GM19438 (cell line): ENCODE measurements around the gene ARL17B.
"Not testable (repeated sequence)": the region's sequence is repeated elsewhere in the genome, so short reads cannot be mapped to it uniquely, and the experiment has no call there.

Experiments used
- ATAC-seq: cut with Tn5 transposase; IDR thresholded peaks from one replicate; pipeline ENCODE4 v1.9.1; 2021; ENCODE audit warnings: low read depth; ENCODE audit not compliant: unreplicated experiment

Gene ARL17B

GRCh38 chr17:46290906-46291546 lies 70.5 kb downstream of the ARL17B start:
- ATAC-seq: peak; percentile 90

DNA sequence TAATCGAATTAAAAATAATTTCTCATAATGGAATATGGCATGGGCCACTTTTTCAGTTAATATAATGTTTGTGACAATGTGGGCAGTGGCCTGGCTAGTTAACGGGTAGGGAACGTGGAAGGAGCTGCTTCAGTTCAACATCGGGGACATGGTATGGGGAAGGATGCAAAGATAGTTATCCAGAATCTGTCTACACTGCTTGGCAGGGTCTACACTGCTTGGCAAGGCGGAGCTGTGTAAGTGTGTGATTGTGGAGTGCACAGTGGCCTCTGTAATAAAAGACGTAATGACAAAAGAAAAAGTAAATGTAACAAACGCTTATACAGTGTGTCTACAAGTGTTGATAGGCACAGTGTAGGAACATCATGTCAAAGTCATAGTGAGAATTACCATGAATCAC lies 74.0 kb downstream of the ARL17B start:
- not testable (repeated sequence) for ATAC-seq

GRCh38 chr17:46286764-46287221 lies 74.8 kb downstream of the ARL17B start:
- ATAC-seq: not testable (repeated sequence)

GRCh38 chr17:46285500-46285899 lies 76.1 kb downstream of the ARL17B start:
- not testable (repeated sequence) for ATAC-seq

- not testable (repeated sequence) for ATAC-seq
Observed at GRCh38 chr17:46284467-46284866, 77.1 kb downstream of the ARL17B start.

- ATAC-seq: not testable (repeated sequence)
Observed at GRCh38 chr17:46282635-46283034, 78.9 kb downstream of the ARL17B start.

GRCh38 chr17:46281336-46281735 lies 80.2 kb downstream of the ARL17B start:
- not testable (repeated sequence) for ATAC-seq

DNA sequence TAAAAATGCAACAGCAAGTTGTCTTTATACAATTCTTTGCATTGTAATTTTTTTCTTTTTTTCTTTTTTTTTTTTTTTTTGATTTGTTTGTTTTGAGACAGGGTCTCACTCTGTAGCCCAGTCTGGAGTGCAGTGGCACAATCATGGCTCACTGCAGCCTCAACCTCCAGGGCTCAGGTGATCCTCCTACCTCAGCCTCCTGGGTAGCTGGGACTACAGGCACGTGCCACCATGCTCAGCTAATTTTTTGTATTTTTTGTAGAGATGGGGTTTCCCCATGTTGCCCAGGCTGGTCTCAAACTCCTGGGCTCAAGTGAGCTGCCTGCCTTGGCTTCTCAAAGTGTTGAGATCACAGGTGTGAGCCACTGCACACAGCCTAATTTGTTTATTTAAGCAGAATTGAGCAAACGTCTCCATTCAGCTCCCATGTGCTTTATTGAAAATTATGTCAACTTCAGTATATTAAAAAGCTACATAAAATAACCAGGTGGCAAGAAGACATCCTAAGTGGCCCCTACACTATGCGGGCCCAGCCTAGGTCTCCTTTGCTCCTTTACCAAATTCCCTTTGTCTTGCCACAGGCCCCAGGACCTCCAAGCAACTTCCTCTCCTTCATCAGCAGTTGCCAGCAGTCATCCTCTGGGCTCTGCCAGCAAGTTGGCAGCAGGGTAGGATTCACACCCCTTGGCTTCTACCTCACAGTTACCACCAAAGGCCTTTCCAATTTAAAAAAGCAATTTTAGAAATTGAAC lies 84.7 kb downstream of the ARL17B start:
- ATAC-seq: not testable (repeated sequence)

GRCh38 chr17:46274238-46274637 lies 87.3 kb downstream of the ARL17B start:
- no peak for ATAC-seq

GRCh38 chr17:46273541-46274236 lies 87.9 kb downstream of the ARL17B start:
- ATAC-seq: no peak

- no peak for ATAC-seq
Observed at GRCh38 chr17:46270032-46270431, 91.5 kb downstream of the ARL17B start.

- ATAC-seq: peak; percentile 54
Observed at GRCh38 chr17:46266656-46267544, 94.7 kb downstream of the ARL17B start.

DNA sequence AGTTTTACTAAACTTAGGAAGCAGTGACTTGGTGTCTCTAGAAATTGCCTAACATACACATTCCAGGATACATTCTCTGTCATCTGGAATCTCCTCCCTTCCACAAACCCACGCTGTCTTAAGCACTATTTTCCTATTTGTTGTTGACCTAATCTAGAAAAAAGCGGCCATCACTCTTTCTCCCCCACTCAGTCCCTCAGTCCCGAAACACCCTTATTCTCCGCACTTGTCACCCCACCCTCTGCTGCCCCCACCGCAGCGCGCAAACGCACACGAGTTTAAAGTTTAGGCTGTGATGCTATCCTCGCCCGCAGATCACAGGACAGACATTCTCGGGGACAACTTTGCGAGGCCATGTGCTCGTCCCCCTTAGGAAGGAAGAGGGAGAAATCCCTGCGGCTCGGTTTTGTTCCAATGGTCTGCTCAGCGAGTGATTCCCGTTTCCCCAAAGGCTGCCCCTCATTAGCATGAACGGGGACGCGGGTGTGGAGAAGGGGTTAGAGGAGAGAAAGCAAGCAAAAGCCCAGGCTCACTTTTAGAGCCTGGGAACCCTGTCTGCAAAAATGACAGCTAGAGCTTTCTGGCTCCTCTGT lies 95.4 kb downstream of the ARL17B start:
- ATAC-seq: peak; percentile 22

GRCh38 chr17:46264456-46265198 lies 96.9 kb downstream of the ARL17B start:
- no peak for ATAC-seq

- ATAC-seq: no peak
Observed at GRCh38 chr17:46262271-46262670, 99.3 kb downstream of the ARL17B start.

DNA sequence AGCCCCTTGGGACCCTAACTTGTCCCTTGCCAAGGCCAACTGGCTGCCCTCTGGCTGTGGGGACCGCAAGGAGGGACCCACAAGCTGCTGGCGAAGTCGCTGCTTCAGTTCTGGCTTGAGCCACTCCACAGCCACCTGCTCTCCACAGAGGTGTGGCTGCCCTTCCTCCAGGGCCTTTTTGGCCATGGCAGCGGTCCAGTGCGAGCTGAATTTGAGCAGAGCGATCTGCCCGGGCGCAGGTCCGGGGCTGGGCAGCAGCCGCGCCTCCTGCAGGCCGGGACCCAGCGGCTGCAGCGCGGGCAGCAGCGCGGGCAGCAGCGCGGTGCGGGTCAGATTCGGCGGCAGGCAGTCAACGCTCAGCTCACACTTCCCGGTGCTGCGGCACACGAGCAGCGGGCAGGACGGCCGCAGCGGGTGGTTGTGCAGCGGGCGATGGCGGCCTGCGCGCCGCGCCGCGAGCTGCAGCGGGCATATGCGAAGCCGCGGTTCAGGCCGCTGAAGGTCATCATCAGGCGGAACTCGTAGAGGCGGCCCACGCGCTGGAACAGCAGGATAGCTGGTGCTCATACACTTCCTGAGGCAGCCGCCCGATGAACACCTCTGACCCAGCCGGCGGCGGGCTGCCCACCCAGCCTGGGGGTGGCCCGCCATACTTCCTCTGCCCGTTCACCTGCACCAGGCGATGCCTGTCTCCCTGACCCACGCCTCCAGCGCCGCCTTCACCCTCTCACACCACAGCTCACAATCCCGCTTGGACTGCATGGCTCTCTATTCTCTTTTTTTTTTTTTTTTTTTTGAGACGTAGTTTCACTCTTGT lies 101.5 kb downstream of the ARL17B start:
- ATAC-seq: not testable (repeated sequence)

GRCh38 chr17:46256369-46256768 lies 105.2 kb downstream of the ARL17B start:
- not testable (repeated sequence) for ATAC-seq

DNA sequence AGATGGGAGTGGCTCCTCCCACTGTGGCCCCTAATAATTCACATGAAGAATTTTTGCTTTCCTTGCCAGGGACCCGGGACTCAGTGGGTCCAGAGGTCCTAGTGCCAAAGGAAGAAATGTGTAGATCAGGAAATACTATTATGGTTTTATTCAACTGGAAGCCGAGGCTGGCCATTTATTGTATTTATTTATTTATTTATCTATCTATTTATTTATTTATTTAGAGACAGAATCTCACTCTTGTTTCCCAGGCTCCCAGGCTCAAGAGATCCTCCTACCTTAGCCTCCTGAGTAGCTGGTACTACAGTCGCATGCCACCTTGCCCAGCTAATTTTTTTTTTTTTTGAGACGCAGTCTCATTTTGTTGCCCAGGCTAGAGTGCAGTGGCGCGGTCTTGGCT lies 107.4 kb downstream of the ARL17B start:
- ATAC-seq: not testable (repeated sequence)
